Measurements from ENCODE around the gene SGPP2.

Gene SGPP2

DNA sequence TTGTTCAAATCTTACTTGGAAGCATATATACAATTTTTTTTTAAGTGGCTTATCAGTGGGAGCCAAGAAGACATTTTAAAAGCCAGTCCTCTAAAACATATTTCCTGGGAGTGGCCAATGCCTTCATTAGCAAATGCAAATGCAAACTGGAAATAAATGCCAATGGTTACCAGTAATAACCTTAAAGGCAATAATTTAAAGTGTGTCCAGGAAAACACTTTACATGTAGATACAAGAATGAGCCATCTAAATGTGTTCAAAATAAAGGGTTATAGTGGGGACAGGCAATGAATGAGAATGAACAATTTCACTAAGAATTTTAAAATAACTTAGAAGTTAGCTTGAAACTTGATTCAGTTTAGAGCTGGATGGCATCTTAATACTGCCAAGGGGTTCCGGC lies 167.3 kb downstream of the SGPP2 start:
- H3K27me3 ChIP-seq (replicated peaks; ENCODE audit: insufficient read depth, low read length): no peaks in the 10 kb centered on the region
- no peaks in the 10 kb centered on the region for H3K9me3 ChIP-seq (replicated peaks; ENCODE audit: insufficient read depth, low read length)
- H3K36me3 ChIP-seq (replicated peaks; ENCODE audit: insufficient read depth, low read length): peaks cover 16% of the 10 kb centered on the region
- no peaks in the 10 kb centered on the region for H4K20me1 ChIP-seq (ENCODE audit: insufficient read depth, low read length)
- no peaks in the 10 kb centered on the region for H3K4me1 ChIP-seq (ENCODE audit: low read length)
- no peak overlapping the region for H3K4me2 ChIP-seq (ENCODE audit: low read depth, low read length)
- no peak overlapping the region for H3K9ac ChIP-seq (ENCODE audit: low read length)
- DNase-seq: no peak
- H3K4me3 ChIP-seq (ENCODE audit: low read length): no peak overlapping the region
- no peak overlapping the region for H3K27ac ChIP-seq (ENCODE audit: low read length)
- peaks cover 33% of the 10 kb centered on the region for H3K79me2 ChIP-seq (ENCODE audit: low read length)
- H3F3A ChIP-seq (ENCODE audit: insufficient read depth, low read length): no peaks in the 10 kb centered on the region
- no peaks in the 10 kb centered on the region for H3K9me2 ChIP-seq (replicated peaks; ENCODE audit: insufficient read depth, low read length)
- no peak overlapping the region for H2AFZ ChIP-seq (ENCODE audit: low read length)
- TF ChIP-seq, protein P1, sequence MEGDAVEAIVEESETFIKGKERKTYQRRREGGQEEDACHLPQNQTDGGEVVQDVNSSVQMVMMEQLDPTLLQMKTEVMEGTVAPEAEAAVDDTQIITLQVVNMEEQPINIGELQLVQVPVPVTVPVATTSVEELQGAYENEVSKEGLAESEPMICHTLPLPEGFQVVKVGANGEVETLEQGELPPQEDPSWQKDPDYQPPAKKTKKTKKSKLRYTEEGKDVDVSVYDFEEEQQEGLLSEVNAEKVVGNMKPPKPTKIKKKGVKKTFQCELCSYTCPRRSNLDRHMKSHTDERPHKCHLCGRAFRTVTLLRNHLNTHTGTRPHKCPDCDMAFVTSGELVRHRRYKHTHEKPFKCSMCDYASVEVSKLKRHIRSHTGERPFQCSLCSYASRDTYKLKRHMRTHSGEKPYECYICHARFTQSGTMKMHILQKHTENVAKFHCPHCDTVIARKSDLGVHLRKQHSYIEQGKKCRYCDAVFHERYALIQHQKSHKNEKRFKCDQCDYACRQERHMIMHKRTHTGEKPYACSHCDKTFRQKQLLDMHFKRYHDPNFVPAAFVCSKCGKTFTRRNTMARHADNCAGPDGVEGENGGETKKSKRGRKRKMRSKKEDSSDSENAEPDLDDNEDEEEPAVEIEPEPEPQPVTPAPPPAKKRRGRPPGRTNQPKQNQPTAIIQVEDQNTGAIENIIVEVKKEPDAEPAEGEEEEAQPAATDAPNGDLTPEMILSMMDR (IDR thresholded peaks at IDR 0.05; ENCODE audit: low read length): no peak
- TF ChIP-seq EZH2phosphoT487 (IDR thresholded peaks at IDR 0.05; ENCODE audit: low read length) (no peak), EZH2 (optimal IDR thresholded peaks at IDR 0.05; ENCODE audit: low read depth, low read length) (no peak)

DNA sequence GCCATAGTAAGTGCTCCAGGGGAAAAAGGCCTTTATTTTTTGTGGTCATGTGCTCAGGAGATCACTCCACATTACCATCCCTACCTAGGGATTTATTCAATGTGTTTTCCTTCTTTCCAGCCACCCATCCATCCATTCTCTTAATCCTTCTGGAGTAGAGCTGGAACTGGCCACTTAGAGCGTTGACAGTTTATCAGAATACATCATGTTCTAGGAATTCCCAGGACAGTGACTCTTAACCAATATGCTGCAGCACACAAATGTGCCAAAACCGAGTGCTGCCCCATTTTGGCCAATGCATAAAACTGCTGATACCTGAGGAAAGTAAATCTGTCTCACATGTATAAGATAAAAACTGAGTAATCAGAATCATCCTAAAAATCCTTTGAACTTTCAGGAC lies 167.8 kb downstream of the SGPP2 start:
- H2AFZ ChIP-seq (ENCODE audit: low read length): no peak overlapping the region
- H3K4me3 ChIP-seq (ENCODE audit: low read length): no peak overlapping the region
- peaks cover 33% of the 10 kb centered on the region for H3K79me2 ChIP-seq (ENCODE audit: low read length)
- no peak for TF ChIP-seq EZH2phosphoT487 (IDR thresholded peaks at IDR 0.05; ENCODE audit: low read length)
- no peak for TF ChIP-seq EZH2 (optimal IDR thresholded peaks at IDR 0.05; ENCODE audit: low read depth, low read length)
- TF ChIP-seq, protein P1 (IDR thresholded peaks at IDR 0.05; ENCODE audit: low read length): no peak
- no peak overlapping the region for H3K9ac ChIP-seq (ENCODE audit: low read length)
- peaks cover 18% of the 10 kb centered on the region for H3K36me3 ChIP-seq (replicated peaks; ENCODE audit: insufficient read depth, low read length)
- no peaks in the 10 kb centered on the region for H4K20me1 ChIP-seq (ENCODE audit: insufficient read depth, low read length)
- H3F3A ChIP-seq (ENCODE audit: insufficient read depth, low read length): no peaks in the 10 kb centered on the region
- no peaks in the 10 kb centered on the region for H3K9me3 ChIP-seq (replicated peaks; ENCODE audit: insufficient read depth, low read length)
- no peaks in the 10 kb centered on the region for H3K9me2 ChIP-seq (replicated peaks; ENCODE audit: insufficient read depth, low read length)
- DNase-seq: no peak
- H3K4me1 ChIP-seq (ENCODE audit: low read length): no peaks in the 10 kb centered on the region
- H3K27ac ChIP-seq (ENCODE audit: low read length): no peak overlapping the region
- no peaks in the 10 kb centered on the region for H3K27me3 ChIP-seq (replicated peaks; ENCODE audit: insufficient read depth, low read length)
- H3K4me2 ChIP-seq (ENCODE audit: low read depth, low read length): no peak overlapping the region

DNA sequence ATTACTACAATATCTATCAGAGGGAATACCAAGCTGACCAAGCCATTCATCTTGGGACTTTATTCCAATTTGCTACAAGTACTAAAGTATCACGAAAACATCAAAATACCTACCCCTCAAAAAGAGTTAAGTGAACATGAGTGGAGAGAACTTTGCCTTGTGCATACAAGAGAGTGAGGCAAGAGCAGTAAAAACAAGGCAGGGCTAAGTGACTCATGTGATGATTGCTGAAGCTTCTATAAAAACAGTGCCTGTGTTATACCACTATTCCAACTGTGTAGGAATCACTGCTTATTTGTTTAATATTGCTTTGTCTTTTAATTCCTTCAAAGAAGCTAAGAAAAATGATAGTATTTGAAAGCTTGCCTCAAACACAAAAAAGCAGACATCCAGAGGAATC lies 170.3 kb downstream of the SGPP2 start:
- H3F3A ChIP-seq (ENCODE audit: insufficient read depth, low read length): no peaks in the 10 kb centered on the region
- H3K27ac ChIP-seq (ENCODE audit: low read length): no peak overlapping the region
- peaks cover 22% of the 10 kb centered on the region for H3K36me3 ChIP-seq (replicated peaks; ENCODE audit: insufficient read depth, low read length)
- DNase-seq: no peak
- TF ChIP-seq EZH2phosphoT487 (IDR thresholded peaks at IDR 0.05; ENCODE audit: low read length) (no peak), EZH2 (optimal IDR thresholded peaks at IDR 0.05; ENCODE audit: low read depth, low read length) (no peak)
- TF ChIP-seq, protein P1 (IDR thresholded peaks at IDR 0.05; ENCODE audit: low read length): no peak
- H3K9me2 ChIP-seq (replicated peaks; ENCODE audit: insufficient read depth, low read length): no peaks in the 10 kb centered on the region
- H3K4me3 ChIP-seq (ENCODE audit: low read length): no peak overlapping the region
- peaks cover 2% of the 10 kb centered on the region; the same call in 1 of the 2 replicates for H4K20me1 ChIP-seq (ENCODE audit: insufficient read depth, low read length)
- no peak overlapping the region for H3K4me2 ChIP-seq (ENCODE audit: low read depth, low read length)
- H3K79me2 ChIP-seq (ENCODE audit: low read length): peaks cover 48% of the 10 kb centered on the region
- no peaks in the 10 kb centered on the region for H3K9me3 ChIP-seq (replicated peaks; ENCODE audit: insufficient read depth, low read length)
- no peak overlapping the region for H2AFZ ChIP-seq (ENCODE audit: low read length)
- no peaks in the 10 kb centered on the region for H3K4me1 ChIP-seq (ENCODE audit: low read length)
- no peak overlapping the region for H3K9ac ChIP-seq (ENCODE audit: low read length)
- H3K27me3 ChIP-seq (replicated peaks; ENCODE audit: insufficient read depth, low read length): no peaks in the 10 kb centered on the region
